Kidney (tissue), 14 donors: ENCODE data around the gene LTBP2. TPM values are rescaled to one million over a fixed set of nuclear protein-coding genes. Genes with fewer than 3 reads are reported as not detected.
"Not testable (repeated sequence)": the region's sequence is repeated elsewhere in the genome, so short reads cannot be mapped to it uniquely, and the experiment has no call there.

Experiments used
- DNase-seq, 5 donors: peaks; one replicate each; pipeline ENCODE4 v3.0.0-alpha.2; 2013 to 2020
- FAIRE-seq: peaks from 2 replicates; lab custom pipeline; 2012; peaks lifted over from hg19 to GRCh38; lab: Jason Lieb, UNC
- H3K27ac ChIP-seq, 2 donors: one replicate each; pipeline ENCODE4 v1.7.0; 2013; ENCODE audit warnings: low read depth in 2 of 2, low read length in 2 of 2, inconsistent platforms in 1 of 2
- H3K27me3 ChIP-seq: one replicate; pipeline ENCODE4 v1.7.1; 2013; ENCODE audit warnings: low read length, inconsistent platforms; ENCODE audit not compliant: control insufficient read depth, insufficient read depth
- H3K36me3 ChIP-seq, 3 donors: one replicate each; pipeline versions ENCODE4 v1.7.0 to v1.7.1; 2013; ENCODE audit warnings: low read length in 3 of 3, control low read depth in 1 of 3, inconsistent platforms in 1 of 3; ENCODE audit not compliant: insufficient read depth in 3 of 3, control insufficient read depth in 2 of 3
- H3K4me1 ChIP-seq, 3 donors: one replicate each; pipeline versions ENCODE4 v1.7.0 to v1.7.1; 2013; ENCODE audit warnings: low read length in 3 of 3, inconsistent platforms in 1 of 3, low read depth in 1 of 3; ENCODE audit not compliant: control insufficient read depth in 2 of 3, insufficient read depth in 2 of 3
- H3K4me3 ChIP-seq, 3 donors: one replicate each; pipeline versions ENCODE4 v1.7.0 to v1.8.1; 2013; ENCODE audit warnings: low read length in 3 of 3, control low read depth in 1 of 3, inconsistent platforms in 1 of 3
- H3K9ac ChIP-seq, 3 donors: one replicate each; pipeline versions ENCODE4 v1.7.0 to v1.7.1; 2013; ENCODE audit warnings: low read length in 3 of 3, control low read depth in 1 of 3, inconsistent platforms in 1 of 3
- H3K9me3 ChIP-seq, 3 donors: one replicate each; pipeline versions ENCODE4 v1.7.0 to v1.7.1; 2013; ENCODE audit warnings: low read length in 3 of 3, control low read depth in 1 of 3, inconsistent platforms in 1 of 3; ENCODE audit not compliant: control insufficient read depth in 2 of 3, insufficient read depth in 1 of 3
- intact Hi-C: fragments of 100-400 bp; cut with DNase I; formaldehyde crosslinking; loops from one replicate; pipeline ENCODE4 v1.11.1; 2022
- polyA plus RNA-seq: library from polyadenylated mRNA; stranded (reverse); fragments of 350-450 nt; fragmentation: Illumina TruSeq; extraction: RNeasy Lipid Tissue Mini Kit (QIAGEN cat#74804); gene quantifications from one replicate; pipeline ENCODE4 v1.2.3, GENCODE V29; 2014; ENCODE audit warnings: low read depth, low replicate concordance; ENCODE audit not compliant: insufficient read depth
- total RNA-seq: library from RNA; stranded (reverse); fragmentation: NEBNext Ultra II Directional; extraction: Animal tissue kit (Norgen Biotek cat#: 25700); gene quantifications from one replicate; pipeline ENCODE4 v1.2.1, GENCODE V29; 2021
- TF ChIP-seq, protein P1 (sequence below): IDR thresholded peaks from 3 replicates; pipeline ENCODE4 v1.5.1; 2012; ENCODE audit warnings: mild to moderate bottlenecking, moderate library complexity, borderline replicate concordance; ENCODE audit not compliant: insufficient read depth; ENCODE audit errors: extremely low read depth
- donor health status: control.
- donor health status: control.
- donor health status: control.
- donor health status: control.
- donor health status: control.
- donor health status: DM: yes; HTN: yes; CAD: no.
- donor health status: Normal renal cell carcinoma (clear cell type).

Gene LTBP2
- total and polyA plus RNA-seq, 2 donors from 2014 or later: 2.9 to 10.4 TPM

GRCh38 chr14:74459289-74459946 lies 152.6 kb downstream of the LTBP2 start:
- Histone ChIP-seq H3K27ac (no peak overlapping the region), H3K4me1 (no peaks in the 10 kb centered on the region), H3K9ac (no peak overlapping the region), H3K4me3 (no peak overlapping the region), H3K27me3 (no peaks in the 10 kb centered on the region), H3K36me3 (no peaks in the 10 kb centered on the region), H3K9me3 (no peaks in the 10 kb centered on the region)
- FAIRE-seq (no peak), DNase-seq (peak in 1 of 5 donors; percentile 40)
- TF ChIP-seq, protein P1, sequence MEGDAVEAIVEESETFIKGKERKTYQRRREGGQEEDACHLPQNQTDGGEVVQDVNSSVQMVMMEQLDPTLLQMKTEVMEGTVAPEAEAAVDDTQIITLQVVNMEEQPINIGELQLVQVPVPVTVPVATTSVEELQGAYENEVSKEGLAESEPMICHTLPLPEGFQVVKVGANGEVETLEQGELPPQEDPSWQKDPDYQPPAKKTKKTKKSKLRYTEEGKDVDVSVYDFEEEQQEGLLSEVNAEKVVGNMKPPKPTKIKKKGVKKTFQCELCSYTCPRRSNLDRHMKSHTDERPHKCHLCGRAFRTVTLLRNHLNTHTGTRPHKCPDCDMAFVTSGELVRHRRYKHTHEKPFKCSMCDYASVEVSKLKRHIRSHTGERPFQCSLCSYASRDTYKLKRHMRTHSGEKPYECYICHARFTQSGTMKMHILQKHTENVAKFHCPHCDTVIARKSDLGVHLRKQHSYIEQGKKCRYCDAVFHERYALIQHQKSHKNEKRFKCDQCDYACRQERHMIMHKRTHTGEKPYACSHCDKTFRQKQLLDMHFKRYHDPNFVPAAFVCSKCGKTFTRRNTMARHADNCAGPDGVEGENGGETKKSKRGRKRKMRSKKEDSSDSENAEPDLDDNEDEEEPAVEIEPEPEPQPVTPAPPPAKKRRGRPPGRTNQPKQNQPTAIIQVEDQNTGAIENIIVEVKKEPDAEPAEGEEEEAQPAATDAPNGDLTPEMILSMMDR: peak; percentile 24
- intact Hi-C loops: no loop called here

- H3K27me3 ChIP-seq: no peaks in the 10 kb centered on the region
- H3K4me1 ChIP-seq: no peaks in the 10 kb centered on the region
- TF ChIP-seq, protein P1: no peak
- DNase-seq: no peak
- intact Hi-C loops: no loop called here
- no peaks in the 10 kb centered on the region for H3K36me3 ChIP-seq
- H3K4me3 ChIP-seq: no peak overlapping the region
- H3K9me3 ChIP-seq: no peaks in the 10 kb centered on the region
- H3K9ac ChIP-seq: no peak overlapping the region
- no peak for FAIRE-seq
- H3K27ac ChIP-seq: no peak overlapping the region
Measured at GRCh38 chr14:74457565-74457895, 154.5 kb downstream of the LTBP2 start.

DNA sequence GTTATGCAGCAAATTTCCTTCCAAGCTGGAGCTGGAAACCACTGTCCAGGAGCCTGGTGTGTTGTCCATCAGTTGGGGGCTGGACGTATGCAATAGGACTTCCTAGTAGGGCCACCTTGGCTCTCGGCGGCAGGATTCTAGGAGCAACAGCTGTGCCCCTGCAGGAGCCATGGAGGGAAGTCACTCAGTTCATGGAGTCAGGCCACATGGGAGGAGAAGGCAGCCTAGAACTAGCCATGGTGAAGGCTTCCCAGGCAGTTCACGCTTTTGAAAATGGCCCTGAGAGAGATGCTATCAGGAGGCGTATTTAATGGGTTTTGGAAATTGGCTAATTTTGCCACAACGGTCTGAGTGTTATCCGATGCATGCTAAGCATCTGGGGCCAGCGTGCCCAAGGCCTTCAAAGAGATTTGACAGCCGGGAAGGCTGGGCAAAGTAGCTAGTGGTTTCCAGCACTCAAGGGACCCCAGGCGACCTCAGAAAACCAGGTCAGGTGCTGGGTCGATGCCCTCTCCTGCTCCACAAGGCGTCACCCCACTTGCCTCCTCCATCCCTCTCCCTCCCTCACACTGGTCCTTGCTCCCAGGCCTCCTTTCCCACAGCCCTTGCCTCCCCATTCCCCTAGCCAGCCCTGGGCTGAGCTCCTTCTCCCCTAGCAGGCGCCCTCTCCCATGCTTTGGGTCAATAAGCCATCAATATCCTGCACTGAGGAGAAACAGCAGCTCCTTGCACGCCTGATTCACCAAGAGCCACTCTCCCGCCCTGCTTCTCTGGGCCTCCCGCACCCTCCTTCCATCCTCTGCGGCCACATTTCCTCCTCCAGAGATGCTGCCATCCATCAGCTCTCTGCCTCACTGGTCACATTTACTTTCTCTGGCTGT lies 155.1 kb downstream of the LTBP2 start:
- TF ChIP-seq, protein P1: no peak
- intact Hi-C loops: no loop called here
- Histone ChIP-seq H3K4me1 (no peaks in the 10 kb centered on the region), H3K27ac (no peak overlapping the region), H3K27me3 (no peaks in the 10 kb centered on the region), H3K9ac (no peak overlapping the region), H3K4me3 (no peak overlapping the region), H3K36me3 (no peaks in the 10 kb centered on the region), H3K9me3 (no peaks in the 10 kb centered on the region)
- peak in 3 of 5 donors; percentile 16 to 42 (median 35) for DNase-seq
- no peak for FAIRE-seq

- H3K9me3 ChIP-seq, H3K4me1 ChIP-seq, H3K36me3 ChIP-seq, intact Hi-C loops, FAIRE-seq, H3K4me3 ChIP-seq, H3K9ac ChIP-seq, H3K27ac ChIP-seq, H3K27me3 ChIP-seq: not testable (repeated sequence)
- peak in 1 of 5 donors; percentile 16 for DNase-seq
Measured at GRCh38 chr14:74454397-74454796, 157.6 kb downstream of the LTBP2 start.
